Activated CD8-positive, alpha-beta memory T cell treated with anti-CD3 and anti-CD28 coated beads for 24 hours (primary cell): ENCODE results near the gene DNPH1.

Source experiments
- DNase-seq: peaks from one replicate; pipeline ENCODE4 v3.0.0-alpha.2; 2020

DNPH1 gene, protein sequence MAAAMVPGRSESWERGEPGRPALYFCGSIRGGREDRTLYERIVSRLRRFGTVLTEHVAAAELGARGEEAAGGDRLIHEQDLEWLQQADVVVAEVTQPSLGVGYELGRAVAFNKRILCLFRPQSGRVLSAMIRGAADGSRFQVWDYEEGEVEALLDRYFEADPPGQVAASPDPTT

DNA sequence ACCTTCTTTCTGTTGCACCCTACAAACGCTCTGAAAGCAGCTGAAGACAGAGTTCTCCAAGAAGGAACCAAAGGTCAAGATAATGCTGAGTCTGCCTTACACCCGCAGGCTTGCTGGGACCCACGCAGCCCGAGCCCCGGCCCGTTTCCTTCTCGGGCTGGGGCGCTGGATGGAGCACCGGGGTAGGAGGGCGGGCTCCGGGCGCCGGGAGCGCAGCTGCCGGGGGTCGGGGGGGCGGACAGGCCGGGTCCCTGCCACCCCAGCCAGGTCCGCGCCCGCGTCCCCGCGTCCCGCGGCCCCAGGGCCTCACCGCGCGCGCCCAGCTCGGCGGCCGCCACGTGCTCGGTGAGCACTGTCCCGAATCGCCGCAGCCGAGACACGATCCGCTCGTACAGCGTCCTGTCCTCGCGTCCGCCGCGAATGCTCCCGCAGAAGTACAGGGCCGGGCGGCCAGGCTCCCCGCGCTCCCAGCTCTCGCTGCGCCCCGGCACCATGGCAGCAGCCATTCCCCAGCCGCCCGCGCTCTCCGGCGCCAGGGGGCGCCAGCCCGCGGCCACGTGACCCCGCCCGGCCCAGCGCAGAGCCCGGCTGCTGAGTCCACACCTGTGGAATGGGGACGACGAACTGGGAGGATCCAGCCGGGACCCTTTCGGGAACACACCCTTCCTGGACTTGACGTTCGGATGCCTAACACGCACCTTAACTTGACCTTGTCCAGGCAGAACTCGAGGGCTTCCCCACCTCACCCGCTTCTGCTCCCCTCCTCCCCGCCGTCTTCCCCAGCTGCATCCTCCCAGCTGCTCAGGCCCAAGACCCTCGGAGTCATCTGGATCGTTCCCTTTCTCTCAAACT, at the start of gene DNPH1:
TSS of gene DNPH1 (minus strand) at position 531 of the 852 bp plus-strand sequence. CDS start at position 506, 25 bp downstream.
- DNase-seq = peak; percentile 95

DNA sequence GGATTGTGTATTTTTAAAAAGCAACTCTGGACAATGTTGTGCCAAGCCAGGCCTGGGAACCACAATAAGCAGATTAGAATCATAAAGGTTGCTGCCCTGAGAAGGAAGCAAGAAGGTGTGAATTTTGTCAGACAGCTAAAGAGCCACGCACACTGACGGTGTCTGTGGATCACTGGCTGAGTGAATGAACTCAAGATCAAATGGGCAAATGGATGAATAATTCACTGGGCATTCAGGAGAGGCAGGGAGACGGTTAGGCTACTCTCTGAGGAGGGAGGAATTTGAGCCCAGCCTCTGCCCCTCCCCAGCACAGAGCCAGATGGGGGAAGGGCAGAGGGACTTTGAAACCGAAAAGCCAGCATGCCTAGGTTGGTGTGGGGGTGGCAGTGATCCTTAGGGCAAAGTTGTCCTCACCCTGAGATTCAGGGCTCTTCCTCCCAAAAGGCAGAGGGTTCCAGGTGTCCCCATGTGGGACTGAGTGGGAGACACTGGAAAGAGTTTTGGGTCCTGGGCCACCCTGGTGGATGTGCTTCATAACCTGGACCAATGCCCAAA, 49.3 kb upstream of the DNPH1 start:
- no peak for DNase-seq

DNA sequence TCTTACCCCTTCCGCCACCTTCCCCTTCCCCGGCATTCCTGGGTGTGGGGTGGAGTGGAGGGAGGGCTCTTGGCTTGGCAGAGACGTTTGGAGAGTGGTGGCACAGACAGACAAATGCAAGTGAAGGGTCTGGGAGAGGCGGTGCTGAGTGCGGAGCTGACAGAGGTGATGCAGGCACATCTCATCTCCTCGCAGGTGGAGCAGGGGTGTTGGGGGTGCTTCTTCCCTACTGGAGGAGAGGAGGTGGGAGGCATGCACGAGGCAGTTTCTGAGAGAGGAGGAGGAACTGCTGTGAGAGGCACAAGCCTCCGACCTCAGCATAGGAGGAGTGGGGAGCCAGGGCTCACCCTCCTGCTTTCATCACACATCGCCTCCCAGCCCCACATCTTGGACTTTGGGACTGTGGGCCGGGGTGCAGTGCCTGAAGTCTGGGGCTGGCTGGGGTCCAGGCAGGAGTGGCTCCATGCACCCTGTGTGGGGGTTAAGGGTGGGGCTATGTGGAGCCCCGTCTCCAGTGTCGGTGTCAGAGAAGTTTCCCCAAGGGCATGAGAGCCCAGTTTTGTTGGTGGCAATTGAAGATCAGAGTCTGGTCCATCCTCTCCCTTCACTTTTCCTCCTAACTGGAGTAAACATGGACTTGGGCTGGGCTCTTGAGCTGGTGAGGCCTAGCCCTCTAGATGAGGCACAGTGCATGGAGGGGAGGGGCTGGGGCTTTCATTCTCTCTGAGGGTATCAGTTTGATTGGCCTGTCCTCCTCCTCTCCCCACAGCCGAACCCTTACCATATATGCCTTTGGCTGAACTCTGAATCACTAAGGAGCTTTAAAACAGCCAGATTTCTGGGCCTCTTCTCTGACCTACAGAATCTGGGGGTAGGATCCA, 48.6 kb upstream of the DNPH1 start:
- DNase-seq = no peak

DNA sequence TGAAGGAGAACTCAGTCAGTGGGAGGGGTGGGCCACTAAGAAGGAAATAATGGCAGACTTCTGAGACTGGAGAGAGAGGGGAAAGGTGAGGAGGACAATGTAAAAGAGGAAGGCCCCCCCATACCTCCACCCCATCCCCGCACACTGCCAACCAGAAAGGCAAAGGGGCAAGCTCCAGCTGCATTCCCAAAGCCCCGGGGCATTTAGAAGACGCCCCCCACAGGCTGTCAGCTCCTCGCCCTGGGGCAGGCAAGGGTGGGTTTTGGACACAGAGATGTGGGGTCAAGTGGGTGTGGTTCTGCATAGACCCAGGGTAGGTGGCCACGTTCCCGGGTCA, 48.0 kb upstream of the DNPH1 start:
- no peak for DNase-seq

GRCh38 chr6:43276577-43277305, 47.5 kb upstream of the DNPH1 start:
- no peak for DNase-seq

- DNase-seq = peak; percentile 67
Measured at GRCh38 chr6:43275801-43276576, 46.7 kb upstream of the DNPH1 start.

GRCh38 chr6:43274916-43275597, 45.8 kb upstream of the DNPH1 start:
- DNase-seq = no peak

DNA sequence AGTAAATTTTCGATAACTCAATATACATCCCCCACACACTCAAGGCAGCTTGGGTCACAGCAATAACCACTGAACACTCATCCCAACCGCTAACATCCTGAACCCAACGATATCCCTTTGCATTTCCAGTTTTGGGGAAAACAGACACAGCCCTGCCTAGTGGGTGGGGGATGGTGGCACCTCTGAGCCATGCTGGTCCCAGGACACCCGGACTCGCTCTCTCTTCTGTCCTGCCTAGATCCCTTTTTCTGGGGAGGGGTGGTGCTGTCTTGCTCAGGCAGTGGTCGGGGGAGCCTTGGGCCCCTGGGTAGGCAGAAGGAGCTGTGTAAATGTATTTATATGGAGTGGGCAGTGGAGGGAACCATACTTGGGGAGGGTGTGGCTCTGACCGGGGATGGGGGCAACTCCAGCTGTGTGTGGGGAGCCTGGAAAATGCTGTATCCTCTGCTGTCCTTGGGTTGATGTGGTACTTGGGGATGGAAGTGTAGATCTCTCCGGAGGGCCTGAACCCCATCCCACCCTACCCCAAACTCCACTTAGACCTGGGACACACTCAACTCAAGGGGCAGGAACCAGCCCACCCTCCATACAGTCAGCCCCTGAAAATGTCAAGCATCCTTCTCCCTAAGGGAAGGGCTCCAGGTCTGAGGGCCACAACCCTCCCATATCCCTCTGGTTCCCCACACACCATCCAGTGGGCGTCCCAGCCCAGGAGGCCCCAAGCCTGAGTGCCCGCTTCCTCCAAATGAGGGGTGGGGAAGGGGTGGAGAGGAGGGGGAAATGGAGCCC, 45.0 kb upstream of the DNPH1 start:
- DNase-seq = no peak

DNA sequence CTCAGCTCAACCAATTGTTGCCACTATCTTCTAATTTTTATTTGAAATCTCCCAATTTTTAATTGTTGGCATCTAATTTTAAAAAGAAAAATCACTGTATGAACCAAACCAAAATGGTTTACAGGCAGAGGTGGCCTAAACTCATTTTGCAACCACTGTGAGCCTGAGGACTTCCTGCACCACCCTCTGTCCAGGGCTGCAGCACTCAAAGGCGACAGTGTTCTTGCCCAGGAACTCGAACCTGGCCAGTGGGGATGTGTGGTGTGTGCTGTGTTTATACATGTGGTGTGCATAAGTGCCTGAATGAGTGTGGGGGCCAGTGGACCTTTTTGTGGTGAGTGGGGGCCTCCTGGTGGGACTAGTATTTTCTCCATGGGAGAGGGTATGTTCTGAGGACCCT, 44.4 kb upstream of the DNPH1 start:
- DNase-seq = no peak

GRCh38 chr6:43271944-43272343, 42.7 kb upstream of the DNPH1 start:
- no peak for DNase-seq

GRCh38 chr6:43271103-43271815, 42.0 kb upstream of the DNPH1 start:
- no peak for DNase-seq

DNA sequence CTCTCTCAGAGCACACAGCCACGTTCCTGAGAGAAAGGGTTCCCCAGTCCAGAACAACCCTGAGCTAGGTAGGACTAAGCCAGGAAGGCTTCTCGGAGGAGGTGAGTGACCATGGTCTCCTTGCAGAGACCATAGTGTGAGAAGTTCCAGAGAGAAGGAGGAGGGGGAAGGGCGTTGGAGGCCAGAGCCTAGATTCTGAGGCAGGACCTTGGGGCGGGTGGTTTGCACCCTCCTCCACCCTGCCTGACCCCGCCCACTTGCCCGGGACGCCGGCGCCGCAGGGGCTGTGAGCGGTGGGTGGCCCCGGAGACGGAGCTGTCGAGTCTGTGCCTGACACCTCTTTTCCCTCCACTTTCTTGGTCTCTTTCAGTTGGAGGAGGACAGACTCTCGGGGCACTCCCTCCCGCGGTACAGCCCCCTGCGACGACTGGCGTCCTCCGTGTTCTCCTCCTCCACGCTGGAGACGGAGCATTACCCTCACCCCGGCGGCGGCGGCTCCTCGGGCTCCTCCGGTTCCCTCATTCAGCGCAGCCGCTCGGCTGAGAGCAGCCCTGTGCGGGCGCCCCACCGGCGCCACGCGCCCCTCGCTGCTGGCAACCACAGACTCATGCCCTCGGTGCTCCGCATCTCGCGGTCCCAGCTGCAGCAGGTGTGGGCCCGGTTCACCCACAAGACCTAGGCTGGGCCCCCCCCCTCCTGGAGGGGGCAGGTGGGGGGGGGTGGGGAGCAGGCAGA, 40.2 kb upstream of the DNPH1 start:
- peak; percentile 80 for DNase-seq

DNA sequence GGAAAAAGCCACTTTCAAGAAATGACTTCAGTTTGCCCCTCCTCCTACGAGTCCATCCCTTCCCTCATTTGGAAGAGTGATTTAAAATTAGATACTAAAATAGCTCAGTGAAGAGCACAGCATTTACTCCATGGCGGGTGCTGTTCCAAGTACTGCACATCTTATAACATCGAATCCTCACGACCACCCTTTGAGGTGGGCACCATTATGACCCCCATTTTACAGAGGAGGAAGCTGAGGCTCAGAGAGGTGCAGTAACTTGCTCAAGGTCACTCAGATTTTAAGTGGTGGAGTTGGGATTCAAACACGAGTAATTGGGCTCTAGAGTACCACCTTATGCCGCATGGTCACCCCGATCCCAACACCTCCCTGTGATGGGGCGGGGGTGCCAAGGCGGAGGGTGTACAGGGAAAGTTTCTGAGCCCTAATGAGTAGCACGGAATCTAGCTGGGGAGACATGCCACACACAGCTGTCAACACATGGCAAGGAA, 39.5 kb upstream of the DNPH1 start:
- DNase-seq = no peak

DNA sequence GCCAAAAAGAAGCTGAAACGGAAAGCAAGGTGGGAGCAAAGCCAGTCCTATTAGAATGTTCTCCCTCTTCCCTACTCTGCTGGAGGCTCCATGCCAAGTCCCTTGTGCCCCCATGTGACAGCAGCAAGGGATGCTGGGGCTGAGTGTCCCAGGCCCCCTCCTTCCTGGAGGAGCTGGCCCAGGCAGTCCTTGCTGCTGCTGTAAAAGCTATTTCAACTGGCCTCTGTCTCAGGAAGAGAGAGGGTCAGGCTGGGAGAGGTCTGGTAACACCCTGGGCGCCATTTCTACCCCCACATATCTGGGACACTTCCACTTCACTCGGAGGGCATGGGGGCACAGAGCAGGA, 39.0 kb upstream of the DNPH1 start:
- no peak for DNase-seq

GRCh38 chr6:43267619-43268354, 38.5 kb upstream of the DNPH1 start:
- no peak for DNase-seq

DNA sequence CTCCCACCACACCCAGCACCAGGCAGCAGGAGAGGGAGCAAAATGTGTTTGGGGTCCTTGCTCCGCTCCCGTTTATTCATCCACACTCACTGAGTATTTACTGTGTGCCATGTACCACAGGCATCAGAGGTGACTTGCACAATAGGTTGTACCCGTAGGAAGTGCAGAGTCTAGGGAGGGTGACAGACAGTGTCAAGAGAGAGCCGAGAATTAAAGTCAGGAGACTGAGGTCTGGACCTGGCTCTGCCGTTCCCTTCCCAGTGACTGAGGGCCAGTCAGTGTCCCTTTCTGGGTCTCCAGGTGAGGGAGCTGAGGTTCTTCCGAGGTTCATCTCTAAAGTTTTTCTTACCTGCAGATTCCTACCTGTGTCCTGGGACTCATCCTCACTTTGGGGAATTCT, 36.3 kb upstream of the DNPH1 start:
- no peak for DNase-seq

GRCh38 chr6:43264599-43265145, 35.4 kb upstream of the DNPH1 start:
- no peak for DNase-seq
